Activated CD8-positive, alpha-beta T cell treated with anti-CD3 and anti-CD28 coated beads for 36 hours (primary cell): ENCODE data around the gene DCST2. TPM values are rescaled to one million over a fixed set of nuclear protein-coding genes. Genes with fewer than 3 reads are reported as not detected.

Experiments
- ATAC-seq: fragments of 200-7000 bp; cut with Tn5 transposase; one replicate; pipeline ENCODE4 v1.10.0; 2021; ENCODE audit warnings: mild to moderate bottlenecking, moderate library complexity
- CTCF ChIA-PET: fragments of 350-600 bp; sonication (Branson Sonifier 250); formaldehyde crosslinking; loops from one replicate; lab custom pipeline; 2021; ENCODE audit warnings: antibody characterized with exemption; lab: Charles Lee
- POLR2A ChIA-PET: fragments of 350-600 bp; sonication (Branson Sonifier 250); formaldehyde crosslinking; loops from one replicate; lab custom pipeline; 2021; ENCODE audit warnings: antibody characterized with exemption; lab: Charles Lee
- DNase-seq: peaks from one replicate; pipeline ENCODE4 v3.0.0-alpha.2; 2020
- H3K27ac Mint-ChIP-seq: one replicate; pipeline ENCODE4 v1.8.0; 2021; ENCODE audit warnings: mild to moderate bottlenecking, mixed read lengths
- H3K27me3 Mint-ChIP-seq: one replicate; pipeline ENCODE4 v1.8.0; 2021; ENCODE audit warnings: mixed read lengths
- H3K36me3 Mint-ChIP-seq: one replicate; pipeline ENCODE4 v1.8.0; 2021; ENCODE audit warnings: low read depth, mixed read lengths
- H3K4me1 Mint-ChIP-seq: one replicate; pipeline ENCODE4 v1.8.0; 2021; ENCODE audit warnings: low read depth, mixed read lengths
- H3K4me3 Mint-ChIP-seq: one replicate; pipeline ENCODE4 v1.8.0; 2021; ENCODE audit warnings: mild to moderate bottlenecking, moderate library complexity, mixed read lengths
- H3K9me3 Mint-ChIP-seq: one replicate; pipeline ENCODE4 v1.8.0; 2021; ENCODE audit warnings: mixed read lengths
- intact Hi-C: fragments of 100-400 bp; cut with micrococcal nuclease; formaldehyde crosslinking; loops from one replicate; pipeline ENCODE4 v1.10.0; 2022
- total RNA-seq, 2 experiments: library from RNA; stranded (reverse); gene quantifications; one replicate each; pipeline ENCODE4 v1.2.3, GENCODE V29; 2021
- TF ChIP-seq, protein P1 (sequence below): fragments of 200-600 bp; IDR thresholded peaks from one replicate; pipeline ENCODE4 v1.8.0; 2022; ENCODE audit warnings: antibody characterized with exemption, mild to moderate bottlenecking

The DCST2 gene
- total RNA-seq, 2 experiments from 2014 or later: 0.20 to 0.36 TPM

DNA sequence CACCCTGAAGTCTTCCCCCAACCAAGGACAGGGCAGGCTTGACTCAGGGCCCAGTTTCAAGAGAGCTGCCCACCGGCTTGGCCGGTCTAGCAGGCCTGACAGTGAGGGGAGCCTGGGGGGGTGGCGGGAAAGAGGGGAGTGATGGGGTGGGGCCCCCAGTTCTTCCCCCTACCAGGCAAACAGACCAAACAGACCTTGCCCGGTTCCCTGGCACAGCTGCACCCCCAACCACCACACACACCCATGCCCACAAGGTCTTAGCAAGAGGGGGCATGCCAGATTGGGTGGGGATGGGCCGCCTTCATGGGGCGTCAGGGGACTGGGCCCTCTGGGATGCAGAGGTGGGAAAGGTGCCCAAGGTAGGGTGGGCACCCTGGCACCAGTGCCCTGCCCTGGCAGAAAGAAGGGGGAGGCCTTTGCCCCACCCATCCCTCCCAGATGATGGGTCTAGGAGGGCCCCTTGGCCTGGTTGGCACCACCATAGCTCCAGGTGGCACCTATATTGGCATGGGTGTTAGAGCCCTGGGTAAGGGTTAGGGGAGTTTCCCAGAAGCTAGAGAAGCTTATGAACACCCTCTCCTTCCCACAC is 22.1 kb downstream of the DCST2 start:
- no peak for DNase-seq
- intact Hi-C loops: no loop called here
- peaks cover 72% of the 10 kb centered on the region for H3K4me1 Mint-ChIP-seq
- peaks cover 6% of the 10 kb centered on the region for H3K36me3 Mint-ChIP-seq
- TF ChIP-seq, protein P1, sequence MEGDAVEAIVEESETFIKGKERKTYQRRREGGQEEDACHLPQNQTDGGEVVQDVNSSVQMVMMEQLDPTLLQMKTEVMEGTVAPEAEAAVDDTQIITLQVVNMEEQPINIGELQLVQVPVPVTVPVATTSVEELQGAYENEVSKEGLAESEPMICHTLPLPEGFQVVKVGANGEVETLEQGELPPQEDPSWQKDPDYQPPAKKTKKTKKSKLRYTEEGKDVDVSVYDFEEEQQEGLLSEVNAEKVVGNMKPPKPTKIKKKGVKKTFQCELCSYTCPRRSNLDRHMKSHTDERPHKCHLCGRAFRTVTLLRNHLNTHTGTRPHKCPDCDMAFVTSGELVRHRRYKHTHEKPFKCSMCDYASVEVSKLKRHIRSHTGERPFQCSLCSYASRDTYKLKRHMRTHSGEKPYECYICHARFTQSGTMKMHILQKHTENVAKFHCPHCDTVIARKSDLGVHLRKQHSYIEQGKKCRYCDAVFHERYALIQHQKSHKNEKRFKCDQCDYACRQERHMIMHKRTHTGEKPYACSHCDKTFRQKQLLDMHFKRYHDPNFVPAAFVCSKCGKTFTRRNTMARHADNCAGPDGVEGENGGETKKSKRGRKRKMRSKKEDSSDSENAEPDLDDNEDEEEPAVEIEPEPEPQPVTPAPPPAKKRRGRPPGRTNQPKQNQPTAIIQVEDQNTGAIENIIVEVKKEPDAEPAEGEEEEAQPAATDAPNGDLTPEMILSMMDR: no peak
- CTCF ChIA-PET: interaction anchor here (1.1 to 2.8 kb wide), 6 partner anchors 8 to 80 kb away, joined by 3 to 13 read pairs (median 4); partner anchors contain the start of genes PBXIP1 and PYGO2
- no peaks in the 10 kb centered on the region for H3K9me3 Mint-ChIP-seq
- POLR2A ChIA-PET: interaction anchor here (0.6 to 1.6 kb wide), 4 partner anchors 12 to 73 kb away, joined by 3 to 5 read pairs (median 4); no protein-coding TSS in a partner anchor
- H3K27me3 Mint-ChIP-seq: no peaks in the 10 kb centered on the region
- H3K4me3 Mint-ChIP-seq: no peak overlapping the region
- no peak for ATAC-seq
- no peak overlapping the region for H3K27ac Mint-ChIP-seq

GRCh38 chr1:155011004-155011416 is 22.6 kb downstream of the DCST2 start:
- H3K4me3 Mint-ChIP-seq: no peak overlapping the region
- peaks cover 3% of the 10 kb centered on the region for H3K36me3 Mint-ChIP-seq
- TF ChIP-seq, protein P1: no peak

GRCh38 chr1:155010211-155010918 is 23.2 kb downstream of the DCST2 start:
- H3K27ac Mint-ChIP-seq: peak overlapping the region; percentile 50

More at GRCh38 chr1:155011004-155011416, 22.6 kb downstream of the DCST2 start:
- H3K9me3 Mint-ChIP-seq: no peaks in the 10 kb centered on the region
- ChIA-PET CTCF (interaction anchor here (1.1 to 1.9 kb wide), 4 partner anchors 9 to 80 kb away, joined by 3 to 5 read pairs (median 4); partner anchors contain the start of gene PYGO2), POLR2A (interaction anchor here (0.8 kb wide), 1 partner anchor 58 kb away, joined by 3 read pairs; no protein-coding TSS in a partner anchor)
- ATAC-seq (no peak), DNase-seq (no peak)
- intact Hi-C loops: no loop called here
- H3K27me3 Mint-ChIP-seq: no peaks in the 10 kb centered on the region
- no peak overlapping the region for H3K27ac Mint-ChIP-seq
- H3K4me1 Mint-ChIP-seq: peaks cover 72% of the 10 kb centered on the region

GRCh38 chr1:155009742-155010141 is 23.8 kb downstream of the DCST2 start:
- no peaks in the 10 kb centered on the region for H3K27me3 Mint-ChIP-seq
- POLR2A ChIA-PET: no interaction called here
- DNase-seq (no peak), ATAC-seq (no peak)
- peak overlapping the region; percentile 50 for H3K27ac Mint-ChIP-seq
- CTCF ChIA-PET: interaction anchor here (1.2 to 1.9 kb wide), 2 partner anchors 10 to 16 kb away, joined by 4 to 5 read pairs; no protein-coding TSS in a partner anchor
- no peaks in the 10 kb centered on the region for H3K36me3 Mint-ChIP-seq
- TF ChIP-seq, protein P1: no peak
- no peaks in the 10 kb centered on the region for H3K9me3 Mint-ChIP-seq
- H3K4me3 Mint-ChIP-seq: peak overlapping the region; percentile 31
- peaks cover 76% of the 10 kb centered on the region for H3K4me1 Mint-ChIP-seq
- intact Hi-C loops: no loop called here

More at GRCh38 chr1:155010211-155010918, 23.2 kb downstream of the DCST2 start:
- ATAC-seq (no peak), DNase-seq (peak; percentile 36)
- TF ChIP-seq, protein P1: no peak
- ChIA-PET CTCF (interaction anchor here (1.1 to 1.9 kb wide), 4 partner anchors 9 to 81 kb away, joined by 3 to 5 read pairs (median 4); partner anchors contain the start of gene PYGO2), POLR2A (interaction anchor here (0.7 to 0.8 kb wide), 2 partner anchors 9 to 58 kb away, joined by 3 read pairs; no protein-coding TSS in a partner anchor)
- no peaks in the 10 kb centered on the region for H3K27me3 Mint-ChIP-seq
- peak overlapping the region; percentile 31 for H3K4me3 Mint-ChIP-seq
- H3K9me3 Mint-ChIP-seq: no peaks in the 10 kb centered on the region
- intact Hi-C loops: no loop called here
- H3K4me1 Mint-ChIP-seq: peaks cover 72% of the 10 kb centered on the region
- H3K36me3 Mint-ChIP-seq: no peaks in the 10 kb centered on the region
